Measurements from ENCODE around the gene THRAP3. TPM values are rescaled to one million over a fixed set of nuclear protein-coding genes. Genes with fewer than 3 reads are reported as not detected.

THRAP3 gene
- total and polyA plus RNA-seq, 2 donors (not counting 3 experiments of a cell fraction or from before 2014, with no cell fraction given) = 38.0 to 144 TPM

DNA sequence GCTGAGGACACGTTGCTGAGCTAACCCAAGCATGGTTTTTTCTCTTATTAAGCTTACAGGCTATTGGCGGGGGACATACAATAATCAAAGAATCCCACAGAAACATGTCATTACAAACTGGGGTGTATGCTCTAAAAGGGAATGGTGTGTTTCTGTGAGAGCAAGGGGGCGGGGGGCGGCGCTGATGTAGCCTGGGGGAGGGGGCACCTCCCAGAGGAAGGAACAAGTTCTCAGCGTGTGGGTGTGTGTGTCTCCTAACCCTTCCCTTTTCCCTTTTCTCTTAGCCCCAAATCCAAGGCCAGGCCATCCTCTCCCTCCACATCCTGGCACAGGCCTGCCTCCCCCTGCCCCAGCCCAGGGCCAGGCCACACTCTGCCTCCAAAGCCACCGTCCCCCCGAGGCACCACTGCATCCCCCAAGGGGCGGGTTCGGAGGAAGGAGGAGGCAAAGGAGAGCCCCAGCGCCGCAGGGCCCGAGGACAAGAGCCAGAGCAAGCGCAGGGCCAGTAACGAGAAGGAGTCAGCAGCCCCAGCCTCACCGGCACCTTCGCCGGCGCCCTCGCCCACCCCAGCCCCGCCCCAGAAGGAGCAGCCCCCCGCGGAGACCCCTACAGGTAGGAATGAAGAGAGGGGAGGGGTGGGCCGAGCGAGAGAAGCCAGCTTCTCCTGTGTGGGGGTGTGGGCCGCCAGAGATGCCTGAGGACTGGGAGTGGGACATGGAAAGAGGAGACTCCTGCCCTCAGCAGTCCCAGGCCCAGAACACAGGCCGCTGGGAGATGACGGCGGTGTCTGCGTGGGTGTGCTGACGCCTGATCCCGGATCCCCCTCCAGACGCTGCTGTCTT lies 46.4 kb upstream of the THRAP3 start:
- Histone ChIP-seq H3K27ac (ENCODE audit: insufficient read depth, low read depth, low read length) (no peak overlapping the region), H3K4me3 (replicated peaks in 1 of 3; ENCODE audit: insufficient read depth in 1 of 3, low read depth in 1 of 3, low read length in 3 of 3) (no peak overlapping the region), H4K20me1 (replicated peaks; ENCODE audit: control insufficient read depth, extremely low read depth, insufficient read depth, low read length) (no peaks in the 10 kb centered on the region), H3K4me2 (ENCODE audit: insufficient read depth, low read length) (no peak overlapping the region), H2AFZ (ENCODE audit: low read depth, low read length) (no peak overlapping the region), H3K9ac (replicated peaks; ENCODE audit: extremely low read depth, insufficient read depth, low read length) (no peak overlapping the region), H3K79me2 (ENCODE audit: control insufficient read depth, insufficient read depth, low read length) (peaks cover 24% of the 10 kb centered on the region), H3K36me3 (ENCODE audit: control insufficient read depth in 2 of 2, extremely low read depth in 1 of 2, insufficient read depth in 2 of 2, low read length in 2 of 2) (peaks cover 31 to 71% of the 10 kb centered on the region in 2 experiments), H3K4me1 (ENCODE audit: control insufficient read depth, extremely low read depth, insufficient read depth, low read length) (peaks cover 10% of the 10 kb centered on the region), H3K27me3 (ENCODE audit: control insufficient read depth in 2 of 2, insufficient read depth in 2 of 2, low read length in 2 of 2) (no peaks in the 10 kb centered on the region), H3K9me1 (replicated peaks; ENCODE audit: control insufficient read depth, extremely low read depth, insufficient read depth, low read length) (no peaks in the 10 kb centered on the region), H3K9me3 (replicated peaks; ENCODE audit: control insufficient read depth, insufficient read depth, low read length) (no peaks in the 10 kb centered on the region)
- no peak for DNase-seq (ENCODE audit: low read depth, low spot score)
- POLR2A ChIA-PET = no interaction called here
- dilution Hi-C loops (cut with MboI; ENCODE audit: extremely low pct_ligation_motif_present, low sequenced_read_pairs) (no loop called here), intact Hi-C loops (cut with micrococcal nuclease) (no loop called here)
- no peak for FAIRE-seq
- BruUV-seq (replicated peaks) = no TSS peak
- TF ChIP-seq FOS (IDR thresholded peaks at IDR 0.05; ENCODE audit: borderline replicate concordance, insufficient read depth, low read length) (no peak), EZH2 (IDR thresholded peaks at IDR 0.05; ENCODE audit: borderline replicate concordance, low read depth, low read length, severe bottlenecking) (no peak), MYC (IDR thresholded peaks at IDR 0.05; ENCODE audit: low read depth, low read length) (no peak), MAX (IDR thresholded peaks at IDR 0.05; ENCODE audit: insufficient read depth, insufficient read length) (no peak)
- TF ChIP-seq, protein P1, sequence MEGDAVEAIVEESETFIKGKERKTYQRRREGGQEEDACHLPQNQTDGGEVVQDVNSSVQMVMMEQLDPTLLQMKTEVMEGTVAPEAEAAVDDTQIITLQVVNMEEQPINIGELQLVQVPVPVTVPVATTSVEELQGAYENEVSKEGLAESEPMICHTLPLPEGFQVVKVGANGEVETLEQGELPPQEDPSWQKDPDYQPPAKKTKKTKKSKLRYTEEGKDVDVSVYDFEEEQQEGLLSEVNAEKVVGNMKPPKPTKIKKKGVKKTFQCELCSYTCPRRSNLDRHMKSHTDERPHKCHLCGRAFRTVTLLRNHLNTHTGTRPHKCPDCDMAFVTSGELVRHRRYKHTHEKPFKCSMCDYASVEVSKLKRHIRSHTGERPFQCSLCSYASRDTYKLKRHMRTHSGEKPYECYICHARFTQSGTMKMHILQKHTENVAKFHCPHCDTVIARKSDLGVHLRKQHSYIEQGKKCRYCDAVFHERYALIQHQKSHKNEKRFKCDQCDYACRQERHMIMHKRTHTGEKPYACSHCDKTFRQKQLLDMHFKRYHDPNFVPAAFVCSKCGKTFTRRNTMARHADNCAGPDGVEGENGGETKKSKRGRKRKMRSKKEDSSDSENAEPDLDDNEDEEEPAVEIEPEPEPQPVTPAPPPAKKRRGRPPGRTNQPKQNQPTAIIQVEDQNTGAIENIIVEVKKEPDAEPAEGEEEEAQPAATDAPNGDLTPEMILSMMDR (IDR thresholded peaks at IDR 0.05; ENCODE audit: extremely low read depth in 1 of 2, insufficient read depth in 1 of 2, low read depth in 1 of 2, low read length in 2 of 2) = no peak
- CTCF ChIA-PET = interaction anchor here (0.7 kb wide), 1 partner anchor 28 kb away, joined by 3 read pairs; the partner anchor contains the start of gene TRAPPC3
